ENCODE data around the gene CCDC6.
A peak's percentile ranks its signal among the peaks of the same experiment; 100 is the strongest.

Gene CCDC6

DNA sequence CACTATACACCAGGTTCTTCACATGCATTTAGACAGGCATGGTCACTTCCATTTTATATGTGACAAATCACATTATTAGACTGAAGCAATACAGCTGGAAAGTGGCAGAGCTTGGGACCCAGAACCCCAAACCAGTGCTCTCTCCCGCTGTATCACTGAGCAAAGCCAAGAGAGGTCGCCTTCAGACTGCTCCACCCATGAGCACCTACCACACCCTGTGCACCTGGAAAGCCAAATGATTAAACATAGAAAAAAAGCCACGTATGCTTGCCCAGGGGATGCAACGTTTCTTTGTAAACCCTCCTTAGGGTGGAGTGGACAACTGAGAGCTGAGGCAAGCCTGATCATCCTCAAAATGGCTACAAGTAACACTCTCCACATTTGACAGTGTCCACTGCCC, 72.5 kb downstream of the CCDC6 start:
- ChIA-PET POLR2A (no interaction called here), CTCF (no interaction called here)
- DNase-seq (ENCODE audit: extremely low spot score) = no peak
- TF ChIP-seq HDGF (IDR thresholded peaks at IDR 0.05; ENCODE audit: borderline replicate concordance) = no peak
- no peak for TF ChIP-seq FOXM1 (IDR thresholded peaks at IDR 0.05; ENCODE audit: borderline replicate concordance)
- no peak for TF ChIP-seq ARNT (IDR thresholded peaks at IDR 0.05)
- no peak for TF ChIP-seq NFRKB (IDR thresholded peaks at IDR 0.05)
- TF ChIP-seq SUZ12 (IDR thresholded peaks at IDR 0.05) = no peak
- TF ChIP-seq SP1 (IDR thresholded peaks at IDR 0.05) = no peak
- no peak for TF ChIP-seq LEF1 (IDR thresholded peaks at IDR 0.05; ENCODE audit: borderline replicate concordance)
- TF ChIP-seq TARDBP (IDR thresholded peaks at IDR 0.05) = no peak
- TF ChIP-seq FOXA1 (IDR thresholded peaks at IDR 0.05) = no peak
- no peak for TF ChIP-seq L3MBTL2 (conservative IDR thresholded peaks at IDR 0.05)
- TF ChIP-seq CTBP1 (IDR thresholded peaks at IDR 0.05; ENCODE audit: borderline replicate concordance) = no peak
- TF ChIP-seq ZNF384 (IDR thresholded peaks at IDR 0.05) = no peak
- TF ChIP-seq BHLHE40 (IDR thresholded peaks at IDR 0.05; ENCODE audit: borderline replicate concordance) = no peak
- TF ChIP-seq FOXK2 (IDR thresholded peaks at IDR 0.05) = no peak

DNA sequence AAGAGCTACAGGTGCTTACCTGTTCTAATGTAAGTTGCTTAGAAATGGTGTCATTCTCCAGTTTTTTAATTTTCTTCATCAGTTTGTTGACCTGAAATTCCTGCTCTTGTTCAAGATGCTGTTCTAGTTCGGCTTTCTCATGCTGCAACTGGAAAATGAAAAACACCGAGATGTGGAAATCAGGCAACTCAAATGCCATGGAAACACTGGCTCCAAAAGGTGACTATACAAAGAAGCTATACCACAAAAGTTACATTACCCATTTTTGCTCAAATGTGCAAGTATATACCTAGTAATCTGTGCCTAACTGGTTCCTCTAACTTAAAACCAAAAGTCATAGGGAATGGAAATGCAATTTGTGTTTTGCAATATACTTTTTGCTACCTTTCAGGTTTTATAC, 73.8 kb downstream of the CCDC6 start:
- ChIA-PET POLR2A (interaction anchor here (1.2 kb wide), 1 partner anchor 13 kb away, joined by 3 read pairs; no protein-coding TSS in a partner anchor), CTCF (interaction anchor here (0.8 kb wide), 1 partner anchor 202 kb away, joined by 3 read pairs; no protein-coding TSS in a partner anchor)
- TF ChIP-seq NFRKB (IDR thresholded peaks at IDR 0.05) (no peak), CTBP1 (IDR thresholded peaks at IDR 0.05; ENCODE audit: borderline replicate concordance) (no peak), FOXK2 (IDR thresholded peaks at IDR 0.05) (no peak), ARNT (IDR thresholded peaks at IDR 0.05) (no peak), FOXM1 (IDR thresholded peaks at IDR 0.05; ENCODE audit: borderline replicate concordance) (no peak), FOXA1 (IDR thresholded peaks at IDR 0.05) (no peak), LEF1 (IDR thresholded peaks at IDR 0.05; ENCODE audit: borderline replicate concordance) (no peak), ELF4 (IDR thresholded peaks at IDR 0.05) (no peak), L3MBTL2 (conservative IDR thresholded peaks at IDR 0.05) (no peak), BHLHE40 (IDR thresholded peaks at IDR 0.05; ENCODE audit: borderline replicate concordance) (no peak), TARDBP (IDR thresholded peaks at IDR 0.05) (no peak), SUZ12 (IDR thresholded peaks at IDR 0.05) (no peak), HDGF (IDR thresholded peaks at IDR 0.05; ENCODE audit: borderline replicate concordance) (no peak)
- TF ChIP-seq, protein P1, sequence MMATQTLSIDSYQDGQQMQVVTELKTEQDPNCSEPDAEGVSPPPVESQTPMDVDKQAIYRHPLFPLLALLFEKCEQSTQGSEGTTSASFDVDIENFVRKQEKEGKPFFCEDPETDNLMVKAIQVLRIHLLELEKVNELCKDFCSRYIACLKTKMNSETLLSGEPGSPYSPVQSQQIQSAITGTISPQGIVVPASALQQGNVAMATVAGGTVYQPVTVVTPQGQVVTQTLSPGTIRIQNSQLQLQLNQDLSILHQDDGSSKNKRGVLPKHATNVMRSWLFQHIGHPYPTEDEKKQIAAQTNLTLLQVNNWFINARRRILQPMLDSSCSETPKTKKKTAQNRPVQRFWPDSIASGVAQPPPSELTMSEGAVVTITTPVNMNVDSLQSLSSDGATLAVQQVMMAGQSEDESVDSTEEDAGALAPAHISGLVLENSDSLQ (IDR thresholded peaks at IDR 0.05) = no peak
- no peak for DNase-seq (ENCODE audit: extremely low spot score)

DNA sequence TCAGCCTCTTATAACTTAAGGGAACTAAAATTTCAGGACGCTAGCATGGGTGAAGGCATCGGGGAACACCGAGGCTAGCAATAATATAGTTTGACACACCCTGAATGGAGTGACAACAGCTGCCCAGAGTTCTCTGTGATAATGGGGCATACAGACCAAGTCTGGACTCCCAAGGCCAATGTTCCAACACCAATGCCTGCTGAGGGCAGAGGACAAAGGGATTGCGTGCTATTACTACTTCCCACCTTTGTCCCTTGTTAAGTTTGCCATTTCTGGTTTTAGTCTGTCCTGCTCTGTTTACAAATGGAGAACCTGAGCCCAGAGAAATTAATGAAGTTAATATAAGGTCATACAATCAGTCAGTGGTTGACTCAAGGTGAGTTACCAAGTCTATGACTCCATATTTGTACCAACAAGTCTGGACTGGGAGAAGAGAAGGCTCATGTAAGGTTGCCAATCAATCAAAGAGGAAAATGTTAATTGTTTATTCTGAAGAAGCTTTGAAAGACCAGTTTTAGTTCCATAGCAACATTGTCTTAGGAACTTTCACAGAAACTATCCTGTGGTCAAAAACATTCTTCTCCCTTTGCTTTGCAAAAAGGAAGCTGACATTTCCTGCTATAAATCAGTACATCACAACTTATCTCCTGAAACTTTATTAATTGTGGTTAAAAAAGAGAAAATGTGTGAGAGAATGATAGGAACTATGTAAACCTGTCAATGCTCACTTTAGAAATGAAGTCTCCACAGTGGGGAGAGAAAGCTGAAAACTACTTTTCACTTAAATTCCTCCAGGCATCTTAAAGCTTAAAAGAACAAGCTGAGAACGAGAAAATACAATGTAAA, 74.5 kb downstream of the CCDC6 start:
- no peak for DNase-seq (ENCODE audit: extremely low spot score)
- TF ChIP-seq BHLHE40 (IDR thresholded peaks at IDR 0.05; ENCODE audit: borderline replicate concordance) (no peak), ZNF384 (IDR thresholded peaks at IDR 0.05) (no peak), HDGF (IDR thresholded peaks at IDR 0.05; ENCODE audit: borderline replicate concordance) (no peak), NFRKB (IDR thresholded peaks at IDR 0.05) (no peak)
- CTCF ChIA-PET = interaction anchor here (0.8 to 1.5 kb wide), 5 partner anchors 77 to 250 kb away, joined by 3 to 6 read pairs (median 4); no protein-coding TSS in a partner anchor
- POLR2A ChIA-PET = interaction anchor here (1.2 kb wide), 1 partner anchor 12 kb away, joined by 3 read pairs; no protein-coding TSS in a partner anchor

DNA sequence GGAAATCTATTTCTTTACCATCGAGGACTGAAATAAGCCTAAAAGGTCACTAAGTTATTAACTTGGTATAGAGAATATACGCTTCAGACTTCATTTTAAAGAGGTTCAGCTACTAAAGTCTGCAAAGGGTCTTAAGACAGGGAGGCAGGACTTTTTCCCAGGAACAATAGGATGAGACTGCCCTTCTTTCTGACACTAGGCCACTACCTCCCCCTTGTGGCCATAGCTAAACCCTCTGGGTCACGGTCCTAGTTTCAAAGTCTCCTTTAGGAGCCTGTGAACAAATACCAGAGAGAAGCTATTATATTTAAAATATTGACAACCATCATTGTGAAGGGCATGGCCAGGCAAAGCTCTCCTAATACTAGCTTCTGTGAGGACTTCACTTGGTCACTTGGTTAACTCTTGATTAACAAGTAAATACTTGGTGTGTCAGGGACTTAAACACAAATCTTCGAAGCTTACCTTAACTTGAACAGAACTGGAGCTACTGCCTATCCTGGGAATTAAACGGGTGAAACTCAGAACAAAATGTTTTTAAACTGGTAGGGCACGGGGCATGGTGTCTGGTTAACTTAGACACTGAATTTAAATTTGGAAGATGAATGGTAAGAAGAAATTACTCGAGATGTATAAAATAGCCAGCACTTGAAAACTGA, 75.6 kb downstream of the CCDC6 start:
- TF ChIP-seq L3MBTL2 (conservative IDR thresholded peaks at IDR 0.05) = no peak
- no peak for TF ChIP-seq SUZ12 (IDR thresholded peaks at IDR 0.05)
- no peak for TF ChIP-seq FOXM1 (IDR thresholded peaks at IDR 0.05; ENCODE audit: borderline replicate concordance)
- no peak for TF ChIP-seq HDGF (IDR thresholded peaks at IDR 0.05; ENCODE audit: borderline replicate concordance)
- no peak for TF ChIP-seq BHLHE40 (IDR thresholded peaks at IDR 0.05; ENCODE audit: borderline replicate concordance)
- TF ChIP-seq ARNT (IDR thresholded peaks at IDR 0.05) = no peak
- TF ChIP-seq NFRKB (IDR thresholded peaks at IDR 0.05) = no peak
- TF ChIP-seq ELF4 (IDR thresholded peaks at IDR 0.05) = no peak
- no peak for TF ChIP-seq CTBP1 (IDR thresholded peaks at IDR 0.05; ENCODE audit: borderline replicate concordance)
- TF ChIP-seq LEF1 (IDR thresholded peaks at IDR 0.05; ENCODE audit: borderline replicate concordance) = no peak
- no peak for TF ChIP-seq ZNF384 (IDR thresholded peaks at IDR 0.05)
- TF ChIP-seq SP1 (IDR thresholded peaks at IDR 0.05) = no peak
- no peak for TF ChIP-seq FOXA1 (IDR thresholded peaks at IDR 0.05)
- TF ChIP-seq FOXK2 (IDR thresholded peaks at IDR 0.05) = no peak
- TF ChIP-seq, protein P1 (IDR thresholded peaks at IDR 0.05) = no peak
- TF ChIP-seq TARDBP (IDR thresholded peaks at IDR 0.05) = no peak
- peak; percentile 69 for DNase-seq (ENCODE audit: extremely low spot score)
- ChIA-PET CTCF (interaction anchor here (0.5 to 1.5 kb wide), 15 partner anchors 9 to 814 kb away, joined by 3 to 8 read pairs (median 4); no protein-coding TSS in a partner anchor), POLR2A (no interaction called here)

DNA sequence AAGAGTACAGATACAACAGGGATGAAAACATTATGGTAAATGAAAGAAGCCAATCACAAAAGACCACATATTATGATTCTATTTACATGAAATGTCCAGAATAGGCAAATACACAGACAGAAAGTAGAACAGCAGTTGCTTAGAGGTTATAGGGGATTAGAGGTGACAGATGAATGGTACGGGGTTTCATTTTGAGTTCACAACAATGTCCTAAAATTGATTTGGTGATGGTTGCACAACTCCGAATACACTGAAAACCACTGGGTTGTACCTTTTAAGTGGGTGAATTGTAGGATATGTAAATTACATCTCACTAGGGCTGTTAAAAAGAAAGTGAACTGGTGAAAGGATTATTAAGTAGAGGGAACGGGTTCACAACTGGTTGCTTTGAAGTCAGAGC, 76.8 kb downstream of the CCDC6 start:
- TF ChIP-seq FOXA1 (IDR thresholded peaks at IDR 0.05) = no peak
- ChIA-PET POLR2A (no interaction called here), CTCF (no interaction called here)
- DNase-seq (ENCODE audit: extremely low spot score) = no peak

DNA sequence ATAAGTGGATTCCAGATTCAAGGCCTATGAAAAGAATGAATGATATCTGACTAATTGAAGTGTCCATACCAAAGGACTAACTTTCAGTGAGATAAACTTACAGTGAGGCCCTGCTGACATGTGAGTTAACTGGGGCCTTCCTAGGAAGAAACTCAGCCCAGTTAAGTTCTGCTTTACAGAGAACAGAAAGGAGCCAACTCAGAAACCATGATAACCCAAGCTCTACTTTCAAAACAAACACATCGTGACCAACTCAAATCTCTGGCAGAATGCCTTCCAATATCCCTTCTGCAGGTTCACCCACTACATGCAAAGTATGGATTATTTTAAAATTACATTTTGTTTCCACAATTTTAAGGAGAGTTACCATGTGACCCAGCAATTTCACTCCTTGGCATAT, 77.3 kb downstream of the CCDC6 start:
- ChIA-PET POLR2A (no interaction called here), CTCF (no interaction called here)
- no peak for DNase-seq (ENCODE audit: extremely low spot score)
- TF ChIP-seq LEF1 (IDR thresholded peaks at IDR 0.05; ENCODE audit: borderline replicate concordance) (no peak), CTBP1 (IDR thresholded peaks at IDR 0.05; ENCODE audit: borderline replicate concordance) (no peak), ELF4 (IDR thresholded peaks at IDR 0.05) (no peak), BHLHE40 (IDR thresholded peaks at IDR 0.05; ENCODE audit: borderline replicate concordance) (no peak), SUZ12 (IDR thresholded peaks at IDR 0.05) (no peak), FOXM1 (IDR thresholded peaks at IDR 0.05; ENCODE audit: borderline replicate concordance) (no peak), ARNT (IDR thresholded peaks at IDR 0.05) (no peak), NFRKB (IDR thresholded peaks at IDR 0.05) (no peak), FOXA1 (IDR thresholded peaks at IDR 0.05) (no peak), FOXK2 (IDR thresholded peaks at IDR 0.05) (no peak)

Data from HEK293T (cell line).